C1 segment of cervical spinal cord (tissue), 14 donors: ENCODE data around the gene AAMDC.
"Not testable (repeated sequence)": the region's sequence is repeated elsewhere in the genome, so short reads cannot be mapped to it uniquely, and the experiment has no call there.

Experiments
- DNase-seq, 14 donors: peaks; one replicate each; lab custom pipeline; 2025; lab: John Stamatoyannopoulos, UW

AAMDC gene

GRCh38 chr11:77819921-77820564, 901 bp upstream of the AAMDC start:
- peak in 11 of 14 donors; percentile 21 to 74 (median 58) for DNase-seq

GRCh38 chr11:77821349-77821851, 456 bp downstream of the AAMDC start:
- peak in 6 of 14 donors; percentile 22 to 62 (median 43) for DNase-seq

- not testable (repeated sequence) for DNase-seq
Observed at GRCh38 chr11:77822126-77822525, 1.2 kb downstream of the AAMDC start.

GRCh38 chr11:77823775-77824174, 2.8 kb downstream of the AAMDC start:
- no peak for DNase-seq

GRCh38 chr11:77828926-77829325, 8.0 kb downstream of the AAMDC start:
- no peak for DNase-seq

GRCh38 chr11:77833302-77833701, 12.4 kb downstream of the AAMDC start:
- DNase-seq, result no peak

GRCh38 chr11:77842441-77843121, 21.6 kb downstream of the AAMDC start:
- DNase-seq, result no peak

GRCh38 chr11:77843700-77844099, 22.8 kb downstream of the AAMDC start:
- DNase-seq, result not testable (repeated sequence)

GRCh38 chr11:77851503-77851902, 30.6 kb downstream of the AAMDC start:
- DNase-seq, result no peak

- DNase-seq, result no peak
Observed at GRCh38 chr11:77854838-77855237, 33.9 kb downstream of the AAMDC start.

- not testable (repeated sequence) for DNase-seq
Observed at GRCh38 chr11:77857906-77858457, 37.0 kb downstream of the AAMDC start.

- not testable (repeated sequence) for DNase-seq
Observed at GRCh38 chr11:77861444-77861843, 40.5 kb downstream of the AAMDC start.

- DNase-seq, result no peak
Observed at GRCh38 chr11:77865805-77866204, 44.9 kb downstream of the AAMDC start.

- no peak for DNase-seq
Observed at GRCh38 chr11:77866336-77866735, 45.4 kb downstream of the AAMDC start.

GRCh38 chr11:77868744-77869143, 47.8 kb downstream of the AAMDC start:
- no peak for DNase-seq

- no peak for DNase-seq
Observed at GRCh38 chr11:77871855-77872254, 50.9 kb downstream of the AAMDC start.

GRCh38 chr11:77873345-77873744, 52.4 kb downstream of the AAMDC start:
- DNase-seq, result no peak

- DNase-seq, result no peak
Observed at GRCh38 chr11:77874206-77874605, 53.3 kb downstream of the AAMDC start.

GRCh38 chr11:77876045-77876444, 55.1 kb downstream of the AAMDC start:
- no peak for DNase-seq

GRCh38 chr11:77878247-77878646, 57.3 kb downstream of the AAMDC start:
- DNase-seq, result not testable (repeated sequence)

- DNase-seq, result no peak
Observed at GRCh38 chr11:77879218-77879617, 58.3 kb downstream of the AAMDC start.

- no peak for DNase-seq
Observed at GRCh38 chr11:77882396-77882795, 61.5 kb downstream of the AAMDC start.

- no peak for DNase-seq
Observed at GRCh38 chr11:77883775-77884174, 62.8 kb downstream of the AAMDC start.
